ENCODE results near the gene YY1. TPM values are rescaled to one million over a fixed set of nuclear protein-coding genes. Genes with fewer than 3 reads are reported as not detected.

Gene YY1
- total and polyA plus RNA-seq, 2 of the 4 experiments (the other 2 are of a cell fraction) = 21.7 to 29.9 TPM

DNA sequence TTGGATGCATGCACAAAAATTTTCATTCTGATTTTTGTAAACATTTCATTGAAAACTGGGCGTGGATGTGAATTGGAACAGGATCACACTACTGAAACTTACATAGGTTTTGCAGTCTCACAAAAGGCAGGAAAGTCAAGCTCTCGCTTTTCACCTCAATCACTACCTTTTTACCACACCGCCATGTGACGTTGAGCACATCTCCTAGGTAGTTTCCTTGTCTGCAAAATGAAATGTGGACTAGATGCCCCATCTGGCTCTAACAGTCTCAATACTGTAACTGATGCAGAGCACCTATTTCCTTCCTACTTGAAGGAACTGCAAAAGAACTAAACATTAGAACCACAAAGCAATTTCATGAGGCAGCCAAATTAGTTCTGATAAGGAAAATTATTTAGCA lies 4.4 kb upstream of the YY1 start:
- Histone ChIP-seq H3K9ac (ENCODE audit: low read depth, low read length) (no peak overlapping the region), H3K9me3 (ENCODE audit: control insufficient read depth, insufficient read depth, low read length) (no peaks in the 10 kb centered on the region), H2BK15ac (ENCODE audit: low read depth, low read length) (no peak overlapping the region), H3K18ac (ENCODE audit: low read depth, low read length) (no peak overlapping the region), H3K79me1 (ENCODE audit: low read depth in 1 of 2, low read length in 2 of 2) (peaks cover 22 to 60% of the 10 kb centered on the region in 2 experiments), H3K14ac (replicated peaks; ENCODE audit: low read depth, low read length) (no peak overlapping the region), H2AK9ac (replicated peaks; ENCODE audit: low read depth, low read length, poor library complexity) (no peak overlapping the region), H3K27me3 (ENCODE audit: control insufficient read depth, insufficient read depth, low read length) (no peaks in the 10 kb centered on the region), H3K27ac (ENCODE audit: insufficient read depth, low read length) (no peak overlapping the region), H2AK5ac (ENCODE audit: low read depth, low read length) (no peak overlapping the region), H3K4ac (ENCODE audit: low read depth, low read length) (no peak overlapping the region), H4K8ac (ENCODE audit: low read depth in 2 of 2, low read length in 2 of 2) (no peak overlapping the region), H3K23ac (ENCODE audit: low read depth, low read length) (no peak overlapping the region), H2BK120ac (ENCODE audit: low read depth, low read length) (no peak overlapping the region), H2BK5ac (ENCODE audit: low read depth, low read length, poor library complexity, severe bottlenecking) (no peak overlapping the region), H4K91ac (ENCODE audit: insufficient read depth, low read depth, low read length) (no peak overlapping the region), H3K4me1 (ENCODE audit: control insufficient read depth, insufficient read depth, low read length) (no peaks in the 10 kb centered on the region), H4K20me1 (ENCODE audit: insufficient read depth, low read length) (peaks cover 66% of the 10 kb centered on the region), H3K4me3 (ENCODE audit: insufficient read depth, low read depth, low read length) (no peak overlapping the region), H3K56ac (ENCODE audit: extremely low read depth, insufficient read depth, low read length) (no peak overlapping the region), H3K9me1 (ENCODE audit: insufficient read depth, low read length) (no peaks in the 10 kb centered on the region; the same call in 1 of the 2 replicates), H2BK20ac (ENCODE audit: low read depth, low read length) (no peak overlapping the region), H3K36me3 (ENCODE audit: control insufficient read depth, insufficient read depth, low read length) (peaks cover 9% of the 10 kb centered on the region), H2AFZ (replicated peaks; ENCODE audit: low read length, poor library complexity) (no peak overlapping the region), H4K5ac (ENCODE audit: low read depth, low read length) (no peak overlapping the region), H3K4me2 (ENCODE audit: low read depth, low read length) (no peak overlapping the region)
- dilution Hi-C loops (cut with HindIII; ENCODE audit: low sequenced_read_pairs, unreplicated experiment) (no loop called here), in situ Hi-C loops (cut with MboI; ENCODE audit: low sequenced_read_pairs) (no loop called here), intact Hi-C loops (cut with micrococcal nuclease) (no loop called here)
- TF ChIP-seq MAZ (IDR thresholded peaks at IDR 0.05; ENCODE audit: borderline replicate concordance, low read depth, low read length) (no peak), RFX5 (IDR thresholded peaks at IDR 0.05; ENCODE audit: low read depth, low read length) (no peak), MXI1 (IDR thresholded peaks at IDR 0.05; ENCODE audit: borderline replicate concordance, low read depth, low read length) (no peak), CHD1 (IDR thresholded peaks at IDR 0.05; ENCODE audit: low read depth, low read length) (no peak), BHLHE40 (IDR thresholded peaks at IDR 0.05; ENCODE audit: low read depth, low read length) (no peak), CEBPB (IDR thresholded peaks at IDR 0.05; ENCODE audit: low read depth, low read length) (no peak), MAFK (IDR thresholded peaks at IDR 0.05; ENCODE audit: low read depth, low read length) (no peak), FOS (IDR thresholded peaks at IDR 0.05; ENCODE audit: low read depth, low read length) (no peak), RCOR1 (IDR thresholded peaks at IDR 0.05; ENCODE audit: insufficient replicate concordance, low read length) (no peak), POLR2A (IDR thresholded peaks at IDR 0.05; ENCODE audit: low read depth, low read length) (no peak), NFE2L2 (IDR thresholded peaks at IDR 0.05; ENCODE audit: low read depth, low read length) (no peak), RAD21 (IDR thresholded peaks at IDR 0.05; ENCODE audit: low read length) (no peak), SMC3 (IDR thresholded peaks at IDR 0.05; ENCODE audit: low read depth, low read length) (no peak)
- TF ChIP-seq, protein P1, sequence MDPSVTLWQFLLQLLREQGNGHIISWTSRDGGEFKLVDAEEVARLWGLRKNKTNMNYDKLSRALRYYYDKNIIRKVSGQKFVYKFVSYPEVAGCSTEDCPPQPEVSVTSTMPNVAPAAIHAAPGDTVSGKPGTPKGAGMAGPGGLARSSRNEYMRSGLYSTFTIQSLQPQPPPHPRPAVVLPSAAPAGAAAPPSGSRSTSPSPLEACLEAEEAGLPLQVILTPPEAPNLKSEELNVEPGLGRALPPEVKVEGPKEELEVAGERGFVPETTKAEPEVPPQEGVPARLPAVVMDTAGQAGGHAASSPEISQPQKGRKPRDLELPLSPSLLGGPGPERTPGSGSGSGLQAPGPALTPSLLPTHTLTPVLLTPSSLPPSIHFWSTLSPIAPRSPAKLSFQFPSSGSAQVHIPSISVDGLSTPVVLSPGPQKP (IDR thresholded peaks at IDR 0.05; ENCODE audit: borderline replicate concordance, low read depth, low read length) = no peak
- TF ChIP-seq, protein P2, sequence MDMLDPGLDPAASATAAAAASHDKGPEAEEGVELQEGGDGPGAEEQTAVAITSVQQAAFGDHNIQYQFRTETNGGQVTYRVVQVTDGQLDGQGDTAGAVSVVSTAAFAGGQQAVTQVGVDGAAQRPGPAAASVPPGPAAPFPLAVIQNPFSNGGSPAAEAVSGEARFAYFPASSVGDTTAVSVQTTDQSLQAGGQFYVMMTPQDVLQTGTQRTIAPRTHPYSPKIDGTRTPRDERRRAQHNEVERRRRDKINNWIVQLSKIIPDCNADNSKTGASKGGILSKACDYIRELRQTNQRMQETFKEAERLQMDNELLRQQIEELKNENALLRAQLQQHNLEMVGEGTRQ (IDR thresholded peaks at IDR 0.05; ENCODE audit: low read depth, low read length) = no peak
- TF ChIP-seq, protein P3, sequence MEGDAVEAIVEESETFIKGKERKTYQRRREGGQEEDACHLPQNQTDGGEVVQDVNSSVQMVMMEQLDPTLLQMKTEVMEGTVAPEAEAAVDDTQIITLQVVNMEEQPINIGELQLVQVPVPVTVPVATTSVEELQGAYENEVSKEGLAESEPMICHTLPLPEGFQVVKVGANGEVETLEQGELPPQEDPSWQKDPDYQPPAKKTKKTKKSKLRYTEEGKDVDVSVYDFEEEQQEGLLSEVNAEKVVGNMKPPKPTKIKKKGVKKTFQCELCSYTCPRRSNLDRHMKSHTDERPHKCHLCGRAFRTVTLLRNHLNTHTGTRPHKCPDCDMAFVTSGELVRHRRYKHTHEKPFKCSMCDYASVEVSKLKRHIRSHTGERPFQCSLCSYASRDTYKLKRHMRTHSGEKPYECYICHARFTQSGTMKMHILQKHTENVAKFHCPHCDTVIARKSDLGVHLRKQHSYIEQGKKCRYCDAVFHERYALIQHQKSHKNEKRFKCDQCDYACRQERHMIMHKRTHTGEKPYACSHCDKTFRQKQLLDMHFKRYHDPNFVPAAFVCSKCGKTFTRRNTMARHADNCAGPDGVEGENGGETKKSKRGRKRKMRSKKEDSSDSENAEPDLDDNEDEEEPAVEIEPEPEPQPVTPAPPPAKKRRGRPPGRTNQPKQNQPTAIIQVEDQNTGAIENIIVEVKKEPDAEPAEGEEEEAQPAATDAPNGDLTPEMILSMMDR (conservative IDR thresholded peaks at IDR 0.05; ENCODE audit: low read depth, low read length) = no peak
- WGBS, 2 experiments (ENCODE audit: extremely low coverage in 2 of 2, insufficient read length in 1 of 2) = no CpG with 5 or more reads among the region's 4 CpGs
- DNase-seq (no peak), ATAC-seq (ENCODE audit: low read depth) (no peak)
- ChIA-PET POLR2A (ENCODE audit: unreplicated experiment) (no interaction called here), CTCF (interaction anchor here (0.5 kb wide), 1 partner anchor 203 kb away, joined by 3 read pairs; no protein-coding TSS in a partner anchor)
- BruUV-seq (replicated peaks) = no TSS peak
